A549 (cell line): ENCODE data around the gene PTPRN2. TPM values are rescaled to one million over a fixed set of nuclear protein-coding genes. Genes with fewer than 3 reads are reported as not detected.

Experiments used
- ATAC-seq, 2 experiments: fragments of 200-7000 bp in 1 of 2; fragments of >200 bp in 1 of 2; cut with Nextera tagmentation in 1 of 2; cut with Tn5 transposase in 1 of 2; 3 replicates each; pipeline versions ENCODE4 v1.8.0 to v1.9.1; 2018 to 2020; ENCODE audit warnings: mild to moderate bottlenecking in 1 of 2, moderate library complexity in 1 of 2
- CTCF ChIA-PET: fragments of 300-600 bp; sonication (Branson Sonifier 250); formaldehyde crosslinking; extraction: SDS; loops from one replicate; lab custom pipeline; 2021; ENCODE audit warnings: antibody characterized with exemption, inconsistent platforms; lab: Yijun Ruan, JAX
- POLR2A ChIA-PET: fragments of 350-600 bp; formaldehyde crosslinking; extraction: SDS; loops from one replicate; lab custom pipeline; 2021; ENCODE audit warnings: antibody characterized with exemption, inconsistent platforms; lab: Yijun Ruan, JAX
- DNase-seq, 2 experiments: peaks; one replicate each; pipeline versions ENCODE4 v3.0.0 to v3.0.0-alpha.2; 2011 to 2016; ENCODE audit warnings: low read depth in 1 of 2, low spot score in 1 of 2
- FAIRE-seq: peaks from 2 replicates; lab custom pipeline; 2011; peaks lifted over from hg19 to GRCh38; lab: Jason Lieb, UNC
- H3K27ac ChIP-seq, 2 experiments: fragments of >200 bp; sonication (Bioruptor Twin); formaldehyde crosslinking; 3 replicates each; pipeline ENCODE4 v1.5.1; 2016 to 2017
- H3K4me1 ChIP-seq: fragments of >200 bp; sonication (Bioruptor Twin); formaldehyde crosslinking; 3 replicates; pipeline ENCODE4 v1.6.1; 2016
- H3K4me2 ChIP-seq: fragments of >200 bp; sonication (Bioruptor Twin); formaldehyde crosslinking; 3 replicates; pipeline ENCODE4 v1.6.1; 2016
- H3K4me3 ChIP-seq: fragments of >200 bp; sonication (Bioruptor Twin); formaldehyde crosslinking; 3 replicates; pipeline ENCODE4 v1.5.1; 2016
- H3K9me3 ChIP-seq: fragments of >200 bp; sonication (Bioruptor Twin); formaldehyde crosslinking; 3 replicates; pipeline ENCODE4 v1.6.1; 2016
- ATOH8 ChIP-seq: fragments of 250-450 bp; sonication (Bioruptor Pico); IDR thresholded peaks from 2 replicates; pipeline ENCODE4 v1.5.0; 2020; ENCODE audit warnings: low read depth, mild to moderate bottlenecking, moderate library complexity
- CBX8 ChIP-seq: fragments of 200-600 bp; sonication (generic); IDR thresholded peaks from 2 replicates; pipeline ENCODE4 v1.6.1; 2016
- CHD4 ChIP-seq: fragments of 200-600 bp; sonication (generic); IDR thresholded peaks from 2 replicates; pipeline ENCODE4 v1.6.1; 2016; ENCODE audit warnings: antibody characterized with exemption, mild to moderate bottlenecking, borderline replicate concordance
- FOSB ChIP-seq: fragments of 250-450 bp; sonication (Bioruptor Pico); IDR thresholded peaks from 2 replicates; pipeline ENCODE4 v1.5.0; 2020; ENCODE audit warnings: mild to moderate bottlenecking, moderate library complexity
- FOSL2 ChIP-seq, 2 experiments: fragments of 450-650 bp in 1 of 2; fragments of >200 bp in 1 of 2; sonication (Bioruptor Twin) in 1 of 2; formaldehyde crosslinking; IDR thresholded peaks; 2 replicates each; pipeline versions ENCODE4 v1.5.0 to v1.6.1; 2016 to 2020; ENCODE audit warnings: mild to moderate bottlenecking in 1 of 2, moderate library complexity in 1 of 2
- HDAC2 ChIP-seq: fragments of 200-600 bp; sonication (generic); IDR thresholded peaks from 2 replicates; pipeline ENCODE4 v1.6.1; 2016
- HOXA7 ChIP-seq: fragments of 250-450 bp; sonication (Bioruptor Pico); IDR thresholded peaks from 2 replicates; pipeline ENCODE4 v1.5.0; 2020; ENCODE audit warnings: mild to moderate bottlenecking, moderate library complexity
- HOXB5 ChIP-seq: fragments of 250-450 bp; sonication (Bioruptor Pico); IDR thresholded peaks from 2 replicates; pipeline ENCODE4 v1.5.0; 2020; ENCODE audit warnings: mild to moderate bottlenecking, moderate library complexity
- JUN ChIP-seq, 2 experiments: fragments of >200 bp; sonication (Bioruptor Twin); formaldehyde crosslinking; IDR thresholded peaks; 2 replicates in 1 of 2; 3 replicates in 1 of 2; pipeline ENCODE4 v1.6.1; 2016 to 2017
- JUNB ChIP-seq: fragments of >200 bp; sonication (Bioruptor Twin); formaldehyde crosslinking; IDR thresholded peaks from 2 replicates; pipeline ENCODE4 v1.6.1; 2016
- KDM1A ChIP-seq: fragments of 200-600 bp; sonication (generic); IDR thresholded peaks from 2 replicates; pipeline ENCODE4 v1.6.1; 2016; ENCODE audit warnings: low read depth, mild to moderate bottlenecking
- KDM5A ChIP-seq: fragments of 200-600 bp; sonication (generic); IDR thresholded peaks from 2 replicates; pipeline ENCODE4 v1.6.1; 2016; ENCODE audit warnings: antibody characterized with exemption, mild to moderate bottlenecking
- MAFK ChIP-seq: fragments of 450-650 bp; IDR thresholded peaks from 2 replicates; pipeline ENCODE4 v1.6.1; 2014; ENCODE audit not compliant: partially characterized antibody
- MAX ChIP-seq: IDR thresholded peaks from 2 replicates; pipeline ENCODE4 v1.6.1; 2012
- NPAS2 ChIP-seq: fragments of 250-450 bp; sonication (Bioruptor Pico); IDR thresholded peaks from 2 replicates; pipeline ENCODE4 v1.8.0; 2022; ENCODE audit warnings: mild to moderate bottlenecking, moderate library complexity, borderline replicate concordance
- NR3C1 ChIP-seq: fragments of >200 bp; sonication (Bioruptor Twin); formaldehyde crosslinking; IDR thresholded peaks from 3 replicates; pipeline ENCODE4 v1.6.1; 2017
- RARB ChIP-seq: fragments of 250-450 bp; sonication (Bioruptor Pico); IDR thresholded peaks from 2 replicates; pipeline ENCODE4 v1.8.0; 2021; ENCODE audit warnings: mild to moderate bottlenecking, moderate library complexity
- RFX5 ChIP-seq: fragments of 450-650 bp; IDR thresholded peaks from 2 replicates; pipeline ENCODE4 v1.7.1; 2014; ENCODE audit warnings: antibody characterized with exemption, mild to moderate bottlenecking, moderate library complexity
- TP53 ChIP-seq: fragments of 250-450 bp; sonication (Bioruptor Pico); IDR thresholded peaks from 2 replicates; pipeline ENCODE4 v1.5.0; 2021; ENCODE audit warnings: mild to moderate bottlenecking, moderate library complexity
- USF2 ChIP-seq: fragments of 450-650 bp; IDR thresholded peaks from 2 replicates; pipeline ENCODE4 v1.6.1; 2014; ENCODE audit warnings: antibody characterized with exemption
- ZNF302 ChIP-seq: fragments of 250-450 bp; sonication (Bioruptor Pico); IDR thresholded peaks from 2 replicates; pipeline ENCODE4 v1.9.0; 2021; ENCODE audit warnings: inconsistent platforms, mild to moderate bottlenecking, moderate library complexity
- ZSCAN20 ChIP-seq: fragments of 250-450 bp; sonication (Bioruptor Pico); IDR thresholded peaks from 2 replicates; pipeline ENCODE4 v1.8.0; 2022; ENCODE audit warnings: mild to moderate bottlenecking, moderate library complexity
- WGBS: methylation state at CpG from one replicate; pipeline ENCODE4 v1.1.6; 2017; ENCODE audit errors: missing lambda C conversion rate; 5-methylcytosine and 5-hydroxymethylcytosine counted together
- polyA plus RNA-seq, 4 experiments: library from polyadenylated mRNA; depleted of rRNA in 3 of 4; stranded (reverse); fragments of >200 nt; fragmentation: RNase III in 1 of 4; extraction: RNeasy Plus Mini Kit Qiagen cat#74134 plus additional on column Dnase treatment in 1 of 4; gene quantifications; 2 replicates in 3 of 4; 3 replicates in 1 of 4; pipeline ENCODE4 v1.2.3, GENCODE V29; 2011 to 2017
- TF ChIP-seq, protein P1 (sequence below): fragments of >200 bp; sonication (Bioruptor Twin); formaldehyde crosslinking; IDR thresholded peaks from 3 replicates; pipeline ENCODE4 v1.5.1; 2016
- TF ChIP-seq, protein P2 (sequence below): fragments of >200 bp; sonication (Bioruptor Twin); formaldehyde crosslinking; IDR thresholded peaks from 3 replicates; pipeline ENCODE4 v1.6.1; 2016
- TF ChIP-seq, protein P3 (sequence below): fragments of 250-450 bp; sonication (Bioruptor Pico); IDR thresholded peaks from 2 replicates; pipeline ENCODE4 v1.5.0; 2021; ENCODE audit warnings: mild to moderate bottlenecking, moderate library complexity, borderline replicate concordance

The PTPRN2 gene
- polyA plus RNA-seq, 2 of the 4 experiments (the other 2 are of a cell fraction), result 0.41 to 1.2 TPM

DNA sequence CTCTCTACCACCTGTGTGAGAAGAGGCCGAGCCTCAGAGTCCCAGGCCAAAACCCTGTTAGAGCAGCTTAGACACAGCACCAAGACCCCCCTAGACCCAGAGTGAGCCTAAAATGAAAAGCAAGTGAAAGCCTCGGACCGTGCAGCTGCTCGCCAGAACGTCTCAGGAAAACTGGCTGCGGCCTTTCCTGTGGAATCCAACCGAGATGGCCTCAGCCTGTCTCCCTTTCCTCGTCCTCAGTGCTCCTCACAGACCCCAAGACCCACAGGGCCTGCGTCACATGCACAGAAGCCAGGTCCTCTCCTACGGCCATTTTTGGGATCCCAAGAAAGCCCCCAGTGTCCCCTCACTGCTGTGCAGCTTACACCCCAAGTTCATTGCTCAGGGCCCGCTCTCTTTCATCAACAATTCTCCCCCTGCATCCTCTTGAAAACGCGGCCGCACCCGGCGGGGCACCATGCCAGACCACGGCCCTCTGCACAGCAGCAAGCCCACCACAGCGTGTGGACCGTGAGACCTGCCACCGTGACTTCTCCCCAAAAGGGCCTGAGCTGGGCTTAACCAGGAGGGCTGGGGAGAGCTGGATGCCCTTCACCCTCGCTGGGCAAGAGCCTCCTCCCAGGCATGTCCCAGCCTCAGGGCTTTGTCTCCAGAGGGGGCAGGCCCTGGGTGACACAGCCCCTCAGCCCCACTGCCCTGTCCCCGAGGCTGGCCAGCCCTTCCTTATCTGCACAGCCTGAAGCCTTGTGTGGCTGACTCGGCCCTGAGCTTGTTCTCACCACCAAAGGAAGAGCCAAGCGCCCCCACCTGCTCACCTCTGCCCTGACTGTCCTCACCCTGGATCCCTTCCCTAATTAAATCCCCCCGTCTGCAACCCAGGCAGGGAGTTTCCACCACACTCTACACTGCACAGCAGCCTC is 142.9 kb downstream of the PTPRN2 start:
- ChIA-PET POLR2A (no interaction called here), CTCF (interaction anchor here (1.2 kb wide), 1 partner anchor 31 kb away, joined by 3 read pairs; no protein-coding TSS in a partner anchor)
- Histone ChIP-seq H3K4me1 (no peaks in the 10 kb centered on the region), H3K27ac (no peak overlapping the region; a peak in 1 of 6 replicates), H3K4me2 (no peak overlapping the region), H3K9me3 (no peaks in the 10 kb centered on the region), H3K4me3 (no peak overlapping the region)
- TF ChIP-seq JUNB (no peak), NR3C1 (no peak), HOXA7 (CRISPR knock-in tag) (no peak), ZNF302 (CRISPR knock-in tag) (no peak), HOXB5 (CRISPR knock-in tag) (no peak), FOSB (CRISPR knock-in tag) (no peak), ATOH8 (no peak), CHD4 (no peak), KDM5A (no peak), KDM1A (no peak), CBX8 (no peak), ZSCAN20 (no peak), USF2 (no peak)
- TF ChIP-seq, protein P1, sequence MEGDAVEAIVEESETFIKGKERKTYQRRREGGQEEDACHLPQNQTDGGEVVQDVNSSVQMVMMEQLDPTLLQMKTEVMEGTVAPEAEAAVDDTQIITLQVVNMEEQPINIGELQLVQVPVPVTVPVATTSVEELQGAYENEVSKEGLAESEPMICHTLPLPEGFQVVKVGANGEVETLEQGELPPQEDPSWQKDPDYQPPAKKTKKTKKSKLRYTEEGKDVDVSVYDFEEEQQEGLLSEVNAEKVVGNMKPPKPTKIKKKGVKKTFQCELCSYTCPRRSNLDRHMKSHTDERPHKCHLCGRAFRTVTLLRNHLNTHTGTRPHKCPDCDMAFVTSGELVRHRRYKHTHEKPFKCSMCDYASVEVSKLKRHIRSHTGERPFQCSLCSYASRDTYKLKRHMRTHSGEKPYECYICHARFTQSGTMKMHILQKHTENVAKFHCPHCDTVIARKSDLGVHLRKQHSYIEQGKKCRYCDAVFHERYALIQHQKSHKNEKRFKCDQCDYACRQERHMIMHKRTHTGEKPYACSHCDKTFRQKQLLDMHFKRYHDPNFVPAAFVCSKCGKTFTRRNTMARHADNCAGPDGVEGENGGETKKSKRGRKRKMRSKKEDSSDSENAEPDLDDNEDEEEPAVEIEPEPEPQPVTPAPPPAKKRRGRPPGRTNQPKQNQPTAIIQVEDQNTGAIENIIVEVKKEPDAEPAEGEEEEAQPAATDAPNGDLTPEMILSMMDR, result no peak
- TF ChIP-seq, protein P2, sequence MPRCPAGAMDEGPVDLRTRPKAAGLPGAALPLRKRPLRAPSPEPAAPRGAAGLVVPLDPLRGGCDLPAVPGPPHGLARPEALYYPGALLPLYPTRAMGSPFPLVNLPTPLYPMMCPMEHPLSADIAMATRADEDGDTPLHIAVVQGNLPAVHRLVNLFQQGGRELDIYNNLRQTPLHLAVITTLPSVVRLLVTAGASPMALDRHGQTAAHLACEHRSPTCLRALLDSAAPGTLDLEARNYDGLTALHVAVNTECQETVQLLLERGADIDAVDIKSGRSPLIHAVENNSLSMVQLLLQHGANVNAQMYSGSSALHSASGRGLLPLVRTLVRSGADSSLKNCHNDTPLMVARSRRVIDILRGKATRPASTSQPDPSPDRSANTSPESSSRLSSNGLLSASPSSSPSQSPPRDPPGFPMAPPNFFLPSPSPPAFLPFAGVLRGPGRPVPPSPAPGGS, result no peak
- TF ChIP-seq, protein P3, sequence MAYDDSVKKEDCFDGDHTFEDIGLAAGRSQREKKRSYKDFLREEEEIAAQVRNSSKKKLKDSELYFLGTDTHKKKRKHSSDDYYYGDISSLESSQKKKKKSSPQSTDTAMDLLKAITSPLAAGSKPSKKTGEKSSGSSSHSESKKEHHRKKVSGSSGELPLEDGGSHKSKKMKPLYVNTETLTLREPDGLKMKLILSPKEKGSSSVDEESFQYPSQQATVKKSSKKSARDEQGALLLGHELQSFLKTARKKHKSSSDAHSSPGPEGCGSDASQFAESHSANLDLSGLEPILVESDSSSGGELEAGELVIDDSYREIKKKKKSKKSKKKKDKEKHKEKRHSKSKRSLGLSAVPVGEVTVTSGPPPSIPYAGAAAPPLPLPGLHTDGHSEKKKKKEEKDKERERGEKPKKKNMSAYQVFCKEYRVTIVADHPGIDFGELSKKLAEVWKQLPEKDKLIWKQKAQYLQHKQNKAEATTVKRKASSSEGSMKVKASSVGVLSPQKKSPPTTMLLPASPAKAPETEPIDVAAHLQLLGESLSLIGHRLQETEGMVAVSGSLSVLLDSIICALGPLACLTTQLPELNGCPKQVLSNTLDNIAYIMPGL, result no peak
- FAIRE-seq, result no peak
- no peak; a peak in 3 of 6 replicates for ATAC-seq
- 68% methylated on average over 11 of the region's 25 CpGs for WGBS
- no peak for DNase-seq

DNA sequence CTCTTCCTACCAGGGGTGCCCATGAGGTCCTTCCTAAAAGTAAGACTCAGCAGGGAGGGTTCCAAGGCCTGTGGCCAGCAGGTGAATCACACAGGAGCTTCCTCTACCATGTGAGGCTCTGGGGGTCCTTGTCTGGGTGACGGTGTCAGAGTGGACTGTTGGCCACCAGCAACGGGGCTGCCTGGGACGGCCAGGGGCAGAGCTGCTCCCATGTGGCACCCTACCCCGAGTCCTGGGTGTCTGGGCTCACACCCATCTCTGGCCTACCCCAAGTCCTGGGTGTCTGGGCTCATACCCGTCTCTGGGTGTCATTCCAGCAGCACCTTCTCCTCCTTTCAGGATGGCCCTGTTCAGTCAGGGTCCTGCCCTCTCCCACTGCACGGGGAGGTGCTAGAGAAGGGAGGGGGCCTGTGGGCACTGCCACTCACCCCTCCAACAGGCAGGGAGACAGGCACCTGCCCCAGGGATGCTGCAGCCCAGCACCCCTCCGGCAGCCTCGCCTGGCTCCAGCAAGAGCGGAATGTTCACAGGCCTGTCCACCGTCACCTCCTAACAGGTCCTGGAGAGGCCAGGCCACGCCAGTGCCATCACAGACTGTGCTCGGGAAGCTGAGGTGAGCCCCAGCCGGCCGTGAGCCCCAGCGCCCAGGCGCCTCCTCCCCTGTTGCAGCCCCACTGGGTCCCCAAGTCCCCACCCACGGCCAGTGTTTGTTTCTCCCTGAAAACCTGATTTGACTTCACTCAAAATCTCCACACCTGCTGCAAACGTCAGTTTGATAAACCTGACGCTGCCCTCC is 143.7 kb downstream of the PTPRN2 start:
- no peak overlapping the region; a peak in 1 of 6 replicates for H3K27ac ChIP-seq
- ATAC-seq, result peak in 1 of 2 experiments; percentile 23; a peak in 4 of 6 replicates
- TF ChIP-seq NR3C1 (no peak), MAX (no peak), HDAC2 (no peak), FOSB (CRISPR knock-in tag) (no peak), JUN (IDR thresholded peaks at IDR 0.05) (no peak), FOSL2 (IDR thresholded peaks at IDR 0.05) (no peak), FOSL2 (CRISPR knock-in tag; IDR thresholded peaks at IDR 0.05) (no peak), RFX5 (no peak), RARB (no peak), USF2 (no peak), MAFK (no peak), TP53 (CRISPR knock-in tag) (no peak), NPAS2 (CRISPR knock-in tag) (no peak)
- TF ChIP-seq, protein P3, result no peak

More for the DNA sequence above, 143.7 kb downstream of the PTPRN2 start:
- no peak overlapping the region for H3K4me2 ChIP-seq
- WGBS, result 66% methylated on average over 15 of the region's 19 CpGs
- no peaks in the 10 kb centered on the region for H3K9me3 ChIP-seq
- ChIA-PET CTCF (interaction anchor here (1.0 to 1.2 kb wide), 2 partner anchors 32 to 43 kb away, joined by 3 read pairs; no protein-coding TSS in a partner anchor), POLR2A (no interaction called here)
- no peak for FAIRE-seq
- no peaks in the 10 kb centered on the region for H3K4me1 ChIP-seq
- no peak overlapping the region for H3K4me3 ChIP-seq
- no peak for DNase-seq
